Measurements from ENCODE around the gene HAND1.

Gene HAND1

GRCh38 chr5:154505567-154505966 is 27.5 kb upstream of the HAND1 start:
- DNase-seq, result no peak

GRCh38 chr5:154503698-154504039 is 25.6 kb upstream of the HAND1 start:
- no peak for DNase-seq

GRCh38 chr5:154502180-154502579 is 24.2 kb upstream of the HAND1 start:
- no peak for DNase-seq

GRCh38 chr5:154501566-154501965 is 23.5 kb upstream of the HAND1 start:
- DNase-seq, result no peak

- DNase-seq, result no peak
Observed at GRCh38 chr5:154498994-154499393, 21.0 kb upstream of the HAND1 start.

GRCh38 chr5:154498591-154498990 is 20.6 kb upstream of the HAND1 start:
- DNase-seq, result no peak

GRCh38 chr5:154494036-154494435 is 16.0 kb upstream of the HAND1 start:
- no peak for DNase-seq

- DNase-seq, result no peak
Observed at GRCh38 chr5:154493274-154493673, 15.2 kb upstream of the HAND1 start.

- DNase-seq, result no peak
Observed at GRCh38 chr5:154491941-154492340, 13.9 kb upstream of the HAND1 start.

- no peak for DNase-seq
Observed at GRCh38 chr5:154487541-154487940, 9.5 kb upstream of the HAND1 start.

GRCh38 chr5:154486427-154486866 is 8.4 kb upstream of the HAND1 start:
- peak; percentile 58 for DNase-seq

GRCh38 chr5:154485850-154486426 is 7.9 kb upstream of the HAND1 start:
- no peak for DNase-seq

- DNase-seq, result no peak
Observed at GRCh38 chr5:154485096-154485491, 7.1 kb upstream of the HAND1 start.

- no peak for DNase-seq
Observed at GRCh38 chr5:154484393-154485095, 6.5 kb upstream of the HAND1 start.

GRCh38 chr5:154483654-154484392 is 5.8 kb upstream of the HAND1 start:
- no peak for DNase-seq

- no peak for DNase-seq
Observed at GRCh38 chr5:154482528-154483449, 4.8 kb upstream of the HAND1 start.

- DNase-seq, result no peak
Observed at GRCh38 chr5:154481584-154482381, 3.8 kb upstream of the HAND1 start.

GRCh38 chr5:154480847-154481246 is 2.8 kb upstream of the HAND1 start:
- DNase-seq, result no peak

GRCh38 chr5:154479944-154480750 is 2.1 kb upstream of the HAND1 start:
- DNase-seq, result no peak

GRCh38 chr5:154479160-154479943 is 1.3 kb upstream of the HAND1 start:
- no peak for DNase-seq

GRCh38 chr5:154478752-154479159 is 729 bp upstream of the HAND1 start:
- no peak for DNase-seq

All from NCI-H748 treated with DMSO at 0.1 percent for 48 hours (cell line).